Subcutaneous adipose tissue (tissue), 4 donors: Measurements from ENCODE around the gene RSAD2. TPM values are rescaled to one million over a fixed set of nuclear protein-coding genes. Genes with fewer than 3 reads are reported as not detected.

Experiments
- total RNA-seq, 4 donors: library from RNA; depleted of rRNA; stranded (reverse); fragments of >200 nt; gene quantifications; one replicate each; pipeline ENCODE4 v1.1.0, GENCODE V29; 2016
- TF ChIP-seq, protein P1 (sequence below): fragments of 450-650 bp; IDR thresholded peaks from one replicate; pipeline ENCODE4 v1.5.1; 2016; ENCODE audit warnings: low read depth, mild to moderate bottlenecking, control low read depth, antibody characterized with exemption, moderate library complexity

The RSAD2 gene
- total RNA-seq, 4 donors from 2014 or later: 1.5 to 22.4 (median 4.9) TPM

- TF ChIP-seq, protein P1, sequence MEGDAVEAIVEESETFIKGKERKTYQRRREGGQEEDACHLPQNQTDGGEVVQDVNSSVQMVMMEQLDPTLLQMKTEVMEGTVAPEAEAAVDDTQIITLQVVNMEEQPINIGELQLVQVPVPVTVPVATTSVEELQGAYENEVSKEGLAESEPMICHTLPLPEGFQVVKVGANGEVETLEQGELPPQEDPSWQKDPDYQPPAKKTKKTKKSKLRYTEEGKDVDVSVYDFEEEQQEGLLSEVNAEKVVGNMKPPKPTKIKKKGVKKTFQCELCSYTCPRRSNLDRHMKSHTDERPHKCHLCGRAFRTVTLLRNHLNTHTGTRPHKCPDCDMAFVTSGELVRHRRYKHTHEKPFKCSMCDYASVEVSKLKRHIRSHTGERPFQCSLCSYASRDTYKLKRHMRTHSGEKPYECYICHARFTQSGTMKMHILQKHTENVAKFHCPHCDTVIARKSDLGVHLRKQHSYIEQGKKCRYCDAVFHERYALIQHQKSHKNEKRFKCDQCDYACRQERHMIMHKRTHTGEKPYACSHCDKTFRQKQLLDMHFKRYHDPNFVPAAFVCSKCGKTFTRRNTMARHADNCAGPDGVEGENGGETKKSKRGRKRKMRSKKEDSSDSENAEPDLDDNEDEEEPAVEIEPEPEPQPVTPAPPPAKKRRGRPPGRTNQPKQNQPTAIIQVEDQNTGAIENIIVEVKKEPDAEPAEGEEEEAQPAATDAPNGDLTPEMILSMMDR: no peak
These were observed 1.4 kb downstream of the RSAD2 start for GRCh38 chr2:6879011-6879410.

DNA sequence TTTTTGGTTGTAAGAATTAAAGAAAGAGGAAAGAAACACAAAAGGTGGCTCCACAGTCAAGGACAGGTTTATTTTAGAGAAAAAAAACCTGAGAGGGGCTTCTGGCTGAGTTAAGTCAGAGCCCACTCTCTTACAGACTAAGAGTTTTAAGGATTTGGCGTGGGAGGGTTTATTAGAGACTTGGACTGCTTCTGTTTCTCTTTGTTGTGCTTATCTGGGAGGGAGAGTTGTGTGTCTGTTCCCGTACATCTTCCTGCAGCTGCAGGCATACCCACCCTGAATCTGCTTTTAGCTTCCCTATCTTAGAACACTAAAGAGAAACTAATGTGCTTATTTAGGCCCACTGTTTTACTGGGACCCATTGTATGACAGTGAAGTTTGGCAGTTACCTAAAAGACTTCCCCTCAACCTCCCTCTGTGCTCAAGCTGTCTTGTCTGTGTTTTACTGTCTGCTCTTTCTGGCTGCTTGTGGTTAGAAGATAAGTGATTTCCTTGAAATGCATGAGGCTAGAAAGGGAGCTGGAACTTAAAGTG is 2.7 kb downstream of the RSAD2 start:
- TF ChIP-seq, protein P1: no peak

DNA sequence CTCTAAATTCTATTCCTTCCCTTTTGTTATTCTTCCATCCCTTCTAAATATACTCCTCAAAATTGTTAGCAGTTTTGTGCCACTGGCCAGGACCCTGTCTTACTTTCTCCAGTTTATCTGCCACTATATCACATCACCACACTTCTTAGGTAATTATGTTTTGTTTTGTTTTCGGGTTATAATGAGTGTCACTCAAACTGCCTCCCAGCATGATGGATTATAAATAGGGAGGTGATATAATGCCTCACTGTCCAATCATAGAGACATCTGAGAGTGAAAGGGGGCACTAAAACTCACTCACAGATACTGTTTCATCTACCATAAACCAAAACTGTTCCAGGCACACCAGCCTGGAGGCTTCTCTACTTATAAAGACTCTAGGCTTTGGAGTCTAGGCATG is 3.5 kb downstream of the RSAD2 start:
- TF ChIP-seq, protein P1: no peak

GRCh38 chr2:6881516-6881915 is 3.9 kb downstream of the RSAD2 start:
- TF ChIP-seq, protein P1: no peak

- TF ChIP-seq, protein P1: no peak
These were observed 6.0 kb downstream of the RSAD2 start for GRCh38 chr2:6883448-6884122.

DNA sequence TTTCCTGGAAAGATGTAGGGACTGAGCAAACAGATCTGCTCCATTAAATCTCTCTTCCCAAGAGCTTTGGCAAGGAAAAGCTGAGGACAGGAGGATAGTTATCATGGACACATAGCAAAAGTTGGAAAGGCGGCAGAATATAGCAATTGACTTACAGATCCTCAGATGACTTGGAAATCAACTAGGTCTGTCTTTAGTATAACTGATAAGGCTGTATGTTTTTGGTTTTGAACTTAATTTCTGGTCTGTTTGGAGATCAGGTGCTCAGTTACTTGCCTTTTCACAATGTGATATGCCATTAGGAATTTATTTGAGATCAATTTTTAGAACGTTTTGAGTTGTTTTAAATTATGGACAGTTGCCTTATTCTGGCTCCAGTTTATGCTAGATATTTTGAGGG is 8.0 kb downstream of the RSAD2 start:
- TF ChIP-seq, protein P1: no peak

GRCh38 chr2:6885968-6886367 is 8.4 kb downstream of the RSAD2 start:
- TF ChIP-seq, protein P1: no peak
